ENCODE data around the gene CEP85L. TPM values are rescaled to one million over a fixed set of nuclear protein-coding genes. Genes with fewer than 3 reads are reported as not detected.
A peak's percentile ranks its signal among the peaks of the same experiment; 100 is the strongest.

CEP85L gene
- total RNA-seq, 1 donor from 2014 or later: 3.3 TPM

GRCh38 chr6:118683881-118684872, 32.8 kb upstream of the CEP85L start:
- DNase-seq (ENCODE audit: low read depth): no peak
- no peak for TF ChIP-seq CTCF (conservative IDR thresholded peaks at IDR 0.05; ENCODE audit: low read depth, low read length)
- no peak overlapping the region for H3K4me3 ChIP-seq (ENCODE audit: low read depth, low read length)

- no peak for DNase-seq (ENCODE audit: low read depth)
- no peak for TF ChIP-seq CTCF (conservative IDR thresholded peaks at IDR 0.05; ENCODE audit: low read depth, low read length)
- no peak overlapping the region for H3K4me3 ChIP-seq (ENCODE audit: low read depth, low read length)
These were observed 29.2 kb upstream of the CEP85L start for GRCh38 chr6:118680452-118681095.

- TF ChIP-seq CTCF (conservative IDR thresholded peaks at IDR 0.05; ENCODE audit: low read depth, low read length): no peak
- DNase-seq (ENCODE audit: low read depth): peak; percentile 29
- H3K4me3 ChIP-seq (ENCODE audit: low read depth, low read length): no peak overlapping the region
These were observed 28.0 kb upstream of the CEP85L start for GRCh38 chr6:118679327-118679901.

GRCh38 chr6:118678866-118679265, 27.5 kb upstream of the CEP85L start:
- peak; percentile 22 for DNase-seq (ENCODE audit: low read depth)
- H3K4me3 ChIP-seq (ENCODE audit: low read depth, low read length): no peak overlapping the region
- TF ChIP-seq CTCF (conservative IDR thresholded peaks at IDR 0.05; ENCODE audit: low read depth, low read length): no peak

- no peak for DNase-seq (ENCODE audit: low read depth)
- H3K4me3 ChIP-seq (ENCODE audit: low read depth, low read length): no peak overlapping the region
- no peak for TF ChIP-seq CTCF (conservative IDR thresholded peaks at IDR 0.05; ENCODE audit: low read depth, low read length)
These were observed 25.8 kb upstream of the CEP85L start for GRCh38 chr6:118677193-118677592.

- no peak for TF ChIP-seq CTCF (conservative IDR thresholded peaks at IDR 0.05; ENCODE audit: low read depth, low read length)
- DNase-seq (ENCODE audit: low read depth): no peak
- no peak overlapping the region for H3K4me3 ChIP-seq (ENCODE audit: low read depth, low read length)
These were observed 23.8 kb upstream of the CEP85L start for GRCh38 chr6:118675225-118675624.

Measured in epithelial cell of proximal tubule (primary cell).